Gastrocnemius medialis (tissue), 4 donors: Measurements from ENCODE around the gene MICOS13. TPM values are rescaled to one million over a fixed set of nuclear protein-coding genes. Genes with fewer than 3 reads are reported as not detected.

Experiments
- ATAC-seq, 2 donors: fragments of 150-250 bp; one replicate each; pipeline ENCODE4 v1.9.1; 2016
- DNase-seq, 2 donors: peaks; one replicate each; pipeline ENCODE4 v3.0.0-alpha.2; 2019
- H3K27ac ChIP-seq, 4 donors: fragments of 200-600 bp; sonication (generic); 1 replicate in 1 of 4; 2 replicates in 3 of 4; pipeline ENCODE4 v1.5.1; 2016 to 2018; ENCODE audit warnings: mild to moderate bottlenecking in 2 of 4, moderate library complexity in 1 of 4
- H3K27me3 ChIP-seq, 3 donors: fragments of 200-600 bp; sonication (generic) in 2 of 3; 1 replicate in 1 of 3; 2 replicates in 2 of 3; pipeline versions ENCODE4 v1.5.1 to v1.6.0; 2016 to 2019; ENCODE audit warnings: mild to moderate bottlenecking in 1 of 3, moderate library complexity in 1 of 3
- H3K36me3 ChIP-seq, 2 donors: fragments of 200-600 bp; sonication (generic) in 1 of 2; one replicate each; pipeline ENCODE4 v1.5.1; 2017 to 2018
- H3K4me1 ChIP-seq, 2 donors: fragments of 200-600 bp; sonication (generic) in 1 of 2; one replicate each; pipeline ENCODE4 v1.5.1; 2016 to 2017; ENCODE audit warnings: mild to moderate bottlenecking in 2 of 2
- H3K4me3 ChIP-seq, 4 donors: fragments of 200-600 bp; sonication (generic) in 3 of 4; 1 replicate in 1 of 4; 2 replicates in 3 of 4; pipeline ENCODE4 v1.5.1; 2016 to 2019; ENCODE audit warnings: mild to moderate bottlenecking in 2 of 4
- H3K9me3 ChIP-seq, 3 donors: fragments of 200-600 bp; sonication (generic) in 2 of 3; 1 replicate in 1 of 3; 2 replicates in 2 of 3; pipeline ENCODE4 v1.5.1; 2016 to 2019
- POLR2A ChIP-seq, 2 donors: fragments of 450-650 bp; IDR thresholded peaks; one replicate each; pipeline ENCODE4 v1.6.1; 2017; ENCODE audit warnings: antibody characterized with exemption in 2 of 2, mild to moderate bottlenecking in 2 of 2, moderate library complexity in 2 of 2
- in situ Hi-C, 4 donors: fragments of 200-750 bp; cut with MboI; loops; one replicate each; pipeline versions ENCODE4 v1.15.0 to v1.8.0; 2017; ENCODE audit warnings: low sequenced_read_pairs in 4 of 4
- intact Hi-C: fragments of 100-400 bp; cut with DNase I; formaldehyde crosslinking; loops from one replicate; pipeline ENCODE4 v1.15.1; 2023; ENCODE audit warnings: low total_unique reads
- total RNA-seq, 4 donors: library from RNA; depleted of rRNA; stranded (reverse); fragments of >200 nt; gene quantifications; one replicate each; pipeline versions ENCODE4 v1.1.0 to v1.2.3, GENCODE V29; 2016
- TF ChIP-seq, protein P1 (sequence below), 5 experiments: fragments of 450-650 bp in 3 of 5; fragments of 200-600 bp in 2 of 5; sonication (generic) in 2 of 5; IDR thresholded peaks in 4 of 5; conservative IDR thresholded peaks in 1 of 5; 1 replicate in 4 of 5; 2 replicates in 1 of 5; pipeline ENCODE4 v1.5.1; 2016 to 2019; ENCODE audit warnings: antibody characterized with exemption in 5 of 5, mild to moderate bottlenecking in 3 of 5, moderate library complexity in 3 of 5

Gene MICOS13
- total RNA-seq, 4 donors from 2014 or later: 45.7 to 122 (median 74.8) TPM

DNA sequence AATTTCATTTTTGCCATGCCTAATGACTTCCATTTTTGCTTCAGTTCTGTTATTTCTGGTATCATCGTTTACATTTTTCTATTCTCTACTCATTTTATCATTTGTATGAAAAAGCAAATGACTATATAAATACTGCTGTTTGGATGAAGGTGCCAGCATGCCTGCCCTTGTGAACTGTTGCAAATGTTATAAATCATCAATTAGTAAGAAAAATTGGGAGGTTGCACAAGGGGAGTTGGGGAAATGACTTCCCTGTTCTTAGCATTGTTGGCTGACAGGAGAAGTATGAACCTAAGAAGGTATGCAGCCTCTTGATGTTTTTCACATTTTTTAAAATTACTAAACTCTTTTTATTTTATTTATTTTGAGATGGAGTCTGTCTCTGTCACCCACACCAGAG, 42.3 kb downstream of the MICOS13 start:
- in situ Hi-C loops: no loop called here
- Histone ChIP-seq H3K4me1 (peaks cover 19 to 30% of the 10 kb centered on the region in 2 donors), H3K4me3 (no peak overlapping the region), H3K36me3 (peaks cover 0 to 3% of the 10 kb centered on the region in 2 donors), H3K27me3 (no peaks in the 10 kb centered on the region), H3K27ac (no peak overlapping the region), H3K9me3 (no peaks in the 10 kb centered on the region)
- ATAC-seq (no peak), DNase-seq (no peak)
- TF ChIP-seq POLR2A (IDR thresholded peaks at IDR 0.05): no peak
- TF ChIP-seq, protein P1, sequence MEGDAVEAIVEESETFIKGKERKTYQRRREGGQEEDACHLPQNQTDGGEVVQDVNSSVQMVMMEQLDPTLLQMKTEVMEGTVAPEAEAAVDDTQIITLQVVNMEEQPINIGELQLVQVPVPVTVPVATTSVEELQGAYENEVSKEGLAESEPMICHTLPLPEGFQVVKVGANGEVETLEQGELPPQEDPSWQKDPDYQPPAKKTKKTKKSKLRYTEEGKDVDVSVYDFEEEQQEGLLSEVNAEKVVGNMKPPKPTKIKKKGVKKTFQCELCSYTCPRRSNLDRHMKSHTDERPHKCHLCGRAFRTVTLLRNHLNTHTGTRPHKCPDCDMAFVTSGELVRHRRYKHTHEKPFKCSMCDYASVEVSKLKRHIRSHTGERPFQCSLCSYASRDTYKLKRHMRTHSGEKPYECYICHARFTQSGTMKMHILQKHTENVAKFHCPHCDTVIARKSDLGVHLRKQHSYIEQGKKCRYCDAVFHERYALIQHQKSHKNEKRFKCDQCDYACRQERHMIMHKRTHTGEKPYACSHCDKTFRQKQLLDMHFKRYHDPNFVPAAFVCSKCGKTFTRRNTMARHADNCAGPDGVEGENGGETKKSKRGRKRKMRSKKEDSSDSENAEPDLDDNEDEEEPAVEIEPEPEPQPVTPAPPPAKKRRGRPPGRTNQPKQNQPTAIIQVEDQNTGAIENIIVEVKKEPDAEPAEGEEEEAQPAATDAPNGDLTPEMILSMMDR (IDR thresholded peaks at IDR 0.05 in 4 of 5, conservative IDR thresholded peaks at IDR 0.05 in 1 of 5): no peak
- intact Hi-C loops: no loop called here

- Histone ChIP-seq H3K9me3 (no peaks in the 10 kb centered on the region), H3K4me1 (peaks cover 44 to 48% of the 10 kb centered on the region in 2 donors), H3K27ac (no peak overlapping the region), H3K4me3 (no peak overlapping the region), H3K27me3 (no peaks in the 10 kb centered on the region), H3K36me3 (no peaks in the 10 kb centered on the region)
- intact Hi-C loops: no loop called here
- TF ChIP-seq, protein P1 (IDR thresholded peaks at IDR 0.05 in 4 of 5, conservative IDR thresholded peaks at IDR 0.05 in 1 of 5): no peak
- no peak for TF ChIP-seq POLR2A (IDR thresholded peaks at IDR 0.05)
- in situ Hi-C loops: no loop called here
- ATAC-seq: no peak
- DNase-seq: no peak
Measured at GRCh38 chr19:5635427-5635826, 44.9 kb downstream of the MICOS13 start.

DNA sequence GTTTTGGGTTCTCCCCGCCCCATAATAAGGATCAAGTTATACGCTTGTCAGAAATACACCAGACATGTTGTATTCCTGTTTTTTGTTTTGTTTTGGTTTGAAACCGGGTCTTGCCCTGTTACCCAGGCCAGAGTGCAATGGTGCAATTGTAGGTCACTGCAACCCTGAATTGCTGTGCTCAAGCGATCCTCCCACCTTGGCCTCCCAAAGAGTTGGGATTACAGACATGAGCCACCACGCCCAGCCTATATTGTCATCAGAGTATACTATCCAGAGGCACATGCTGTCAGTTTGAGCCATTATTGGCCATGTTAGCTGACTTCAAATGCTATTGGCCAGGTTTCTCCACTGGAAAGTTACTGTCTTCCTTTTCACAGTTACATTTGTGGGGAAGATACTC, 47.7 kb downstream of the MICOS13 start:
- Histone ChIP-seq H3K36me3 (peaks cover 0 to 7% of the 10 kb centered on the region in 2 donors), H3K27me3 (no peaks in the 10 kb centered on the region), H3K27ac (peak overlapping the region in 3 of 4 donors; percentile 7 to 38 (median 17)), H3K4me3 (no peak overlapping the region), H3K4me1 (peaks cover 59 to 67% of the 10 kb centered on the region in 2 donors), H3K9me3 (no peaks in the 10 kb centered on the region)
- DNase-seq: no peak
- TF ChIP-seq, protein P1 (IDR thresholded peaks at IDR 0.05 in 4 of 5, conservative IDR thresholded peaks at IDR 0.05 in 1 of 5): no peak
- no peak for TF ChIP-seq POLR2A (IDR thresholded peaks at IDR 0.05)
- in situ Hi-C loops: no loop called here
- ATAC-seq: no peak
- intact Hi-C loops: no loop called here

GRCh38 chr19:5632241-5632612, 48.1 kb downstream of the MICOS13 start:
- ATAC-seq (peak in 1 of 2 donors; percentile 8), DNase-seq (no peak)
- Histone ChIP-seq H3K27me3 (no peaks in the 10 kb centered on the region), H3K4me1 (peaks cover 59 to 67% of the 10 kb centered on the region in 2 donors), H3K36me3 (peaks cover 0 to 11% of the 10 kb centered on the region in 2 donors), H3K9me3 (no peaks in the 10 kb centered on the region), H3K4me3 (peak overlapping the region in 1 of 4 donors; percentile 1), H3K27ac (peak overlapping the region in 2 of 4 donors; percentile 17 to 38)
- intact Hi-C loops: no loop called here
- in situ Hi-C loops: no loop called here
- TF ChIP-seq POLR2A (IDR thresholded peaks at IDR 0.05): no peak
- TF ChIP-seq, protein P1 (IDR thresholded peaks at IDR 0.05 in 4 of 5, conservative IDR thresholded peaks at IDR 0.05 in 1 of 5): no peak
